Measurements from ENCODE around the gene GATAD2A. TPM values are rescaled to one million over a fixed set of nuclear protein-coding genes. Genes with fewer than 3 reads are reported as not detected.

Gene GATAD2A
- total RNA-seq, 2 donors from 2014 or later: 41.7 to 138 TPM

DNA sequence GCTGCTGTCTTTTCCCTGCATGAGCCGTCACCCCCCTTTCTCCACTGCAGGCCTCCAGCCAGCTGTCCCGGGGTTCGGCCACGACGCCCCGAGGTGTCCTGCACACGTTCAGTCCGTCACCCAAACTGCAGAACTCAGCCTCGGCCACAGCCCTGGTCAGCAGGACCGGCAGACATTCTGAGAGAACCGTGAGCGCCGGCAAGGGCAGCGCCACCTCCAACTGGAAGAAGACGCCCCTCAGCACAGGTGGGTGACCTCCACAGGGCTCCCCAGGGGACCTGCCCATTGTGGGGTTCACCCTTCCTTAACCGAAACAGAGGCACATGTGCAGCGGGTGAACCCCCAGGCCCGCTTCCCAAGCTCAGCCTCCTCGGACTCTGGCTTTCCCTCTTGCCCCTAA is 96.8 kb downstream of the GATAD2A start:
- intact Hi-C loops (cut with DNase I): no loop called here
- DNase-seq (ENCODE audit: low spot score): no peak
- Histone ChIP-seq H3K36me3 (peaks cover 0 to 9% of the 10 kb centered on the region in 2 donors), H3K4me1 (replicated peaks) (no peaks in the 10 kb centered on the region), H3K27me3 (replicated peaks; ENCODE audit: insufficient read depth) (no peaks in the 10 kb centered on the region), H3K27ac (no peak overlapping the region), H3K4me3 (no peak overlapping the region), H3K9me3 (no peaks in the 10 kb centered on the region)
- TF ChIP-seq POLR2AphosphoS5 (IDR thresholded peaks at IDR 0.05): no peak
- TF ChIP-seq, protein P1, sequence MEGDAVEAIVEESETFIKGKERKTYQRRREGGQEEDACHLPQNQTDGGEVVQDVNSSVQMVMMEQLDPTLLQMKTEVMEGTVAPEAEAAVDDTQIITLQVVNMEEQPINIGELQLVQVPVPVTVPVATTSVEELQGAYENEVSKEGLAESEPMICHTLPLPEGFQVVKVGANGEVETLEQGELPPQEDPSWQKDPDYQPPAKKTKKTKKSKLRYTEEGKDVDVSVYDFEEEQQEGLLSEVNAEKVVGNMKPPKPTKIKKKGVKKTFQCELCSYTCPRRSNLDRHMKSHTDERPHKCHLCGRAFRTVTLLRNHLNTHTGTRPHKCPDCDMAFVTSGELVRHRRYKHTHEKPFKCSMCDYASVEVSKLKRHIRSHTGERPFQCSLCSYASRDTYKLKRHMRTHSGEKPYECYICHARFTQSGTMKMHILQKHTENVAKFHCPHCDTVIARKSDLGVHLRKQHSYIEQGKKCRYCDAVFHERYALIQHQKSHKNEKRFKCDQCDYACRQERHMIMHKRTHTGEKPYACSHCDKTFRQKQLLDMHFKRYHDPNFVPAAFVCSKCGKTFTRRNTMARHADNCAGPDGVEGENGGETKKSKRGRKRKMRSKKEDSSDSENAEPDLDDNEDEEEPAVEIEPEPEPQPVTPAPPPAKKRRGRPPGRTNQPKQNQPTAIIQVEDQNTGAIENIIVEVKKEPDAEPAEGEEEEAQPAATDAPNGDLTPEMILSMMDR (IDR thresholded peaks at IDR 0.05): no peak
- no peak for TF ChIP-seq POLR2A (IDR thresholded peaks at IDR 0.05)
- WGBS: 94% methylated on average over 19 of the region's 19 CpGs

DNA sequence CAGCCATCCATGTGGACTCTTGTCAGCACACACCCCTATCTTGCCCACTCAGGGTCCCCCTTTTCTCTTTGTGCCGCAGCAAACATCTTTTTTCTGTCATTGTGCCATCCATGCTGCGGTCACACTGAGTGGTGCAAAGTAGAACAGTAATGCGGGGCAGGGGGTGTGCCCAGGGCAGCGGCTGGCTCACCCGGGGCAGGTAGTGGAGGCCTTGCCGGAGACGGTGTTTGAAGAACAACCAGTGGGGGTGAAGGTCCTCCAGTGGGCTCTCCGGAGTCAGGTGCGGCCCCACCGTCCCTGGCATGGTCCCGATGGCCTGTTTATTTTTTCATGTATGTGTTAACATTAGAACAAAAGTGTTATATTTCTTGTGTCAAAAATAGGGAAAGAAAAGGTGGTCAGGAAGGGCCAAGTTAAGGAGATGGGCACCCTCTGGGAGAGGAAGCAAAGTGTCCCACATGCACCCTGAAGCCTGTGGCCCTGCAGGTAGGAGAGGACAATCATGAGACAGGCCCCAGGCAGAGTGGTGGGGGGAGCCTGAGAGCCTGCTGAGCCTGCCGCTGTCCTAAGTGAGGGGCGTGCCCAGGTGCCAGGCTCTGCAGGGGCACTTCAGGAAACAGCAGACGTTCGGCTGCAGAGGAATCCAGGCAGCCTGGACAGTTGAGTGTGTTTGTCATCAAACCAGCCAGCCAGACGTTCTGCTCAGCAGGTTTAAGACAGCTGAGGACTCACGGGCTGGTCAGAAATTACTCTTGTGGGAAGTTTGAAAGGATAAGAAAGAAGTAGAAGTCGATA is 97.5 kb downstream of the GATAD2A start:
- H3K36me3 ChIP-seq: peaks cover 0 to 9% of the 10 kb centered on the region in 2 donors
- no peak overlapping the region for H3K27ac ChIP-seq
- H3K27me3 ChIP-seq (replicated peaks; ENCODE audit: insufficient read depth): no peaks in the 10 kb centered on the region
- no peaks in the 10 kb centered on the region for H3K9me3 ChIP-seq
- no peak overlapping the region for H3K4me3 ChIP-seq
- no peak for DNase-seq (ENCODE audit: low spot score)
- no peak for TF ChIP-seq POLR2A (IDR thresholded peaks at IDR 0.05)
- TF ChIP-seq, protein P1 (IDR thresholded peaks at IDR 0.05): no peak
- TF ChIP-seq POLR2AphosphoS5 (IDR thresholded peaks at IDR 0.05): no peak
- WGBS: 79% methylated on average over 18 of the region's 18 CpGs
- intact Hi-C loops (cut with DNase I): no loop called here
- H3K4me1 ChIP-seq (replicated peaks): no peaks in the 10 kb centered on the region

DNA sequence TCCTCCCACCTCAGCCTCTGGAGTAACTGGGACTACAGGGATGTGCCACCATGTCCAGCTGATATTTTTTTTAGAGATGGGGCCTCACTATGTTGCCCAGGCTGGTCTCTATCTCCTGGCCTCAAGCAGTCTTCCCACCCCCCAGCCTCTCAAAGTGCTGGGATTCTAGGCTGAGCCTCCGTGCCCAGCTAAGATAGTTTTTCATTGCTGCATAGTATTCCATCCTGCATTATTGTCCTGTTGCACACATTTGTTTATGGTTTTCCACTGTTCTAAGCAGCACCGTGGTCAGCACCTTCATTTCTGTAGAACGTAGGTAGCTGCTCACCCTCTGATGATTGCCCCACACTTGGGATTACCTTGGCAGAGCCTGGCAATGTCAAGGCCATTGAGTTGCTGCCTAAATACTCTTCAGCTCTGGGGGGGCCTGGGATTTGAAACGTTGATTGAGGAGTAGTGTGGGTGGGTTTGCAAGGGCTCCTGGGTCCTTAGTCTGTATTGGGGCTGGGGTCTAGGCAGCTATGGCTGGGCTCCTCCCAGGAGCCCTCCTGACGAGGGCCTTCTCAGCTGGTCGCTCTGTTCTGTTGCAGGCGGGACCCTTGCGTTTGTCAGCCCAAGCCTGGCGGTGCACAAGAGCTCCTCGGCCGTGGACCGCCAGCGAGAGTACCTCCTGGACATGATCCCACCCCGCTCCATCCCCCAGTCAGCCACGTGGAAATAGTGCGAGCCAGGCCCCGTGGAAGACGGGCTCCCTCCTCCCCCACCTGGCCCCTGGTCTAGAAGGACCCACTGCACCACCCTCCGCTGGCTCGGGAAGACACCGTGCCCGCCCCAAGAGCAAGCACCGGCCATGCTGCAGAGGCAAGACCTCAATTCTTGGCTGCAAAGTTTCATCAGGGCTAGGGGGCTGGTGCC is 99.5 kb downstream of the GATAD2A start:
- Histone ChIP-seq H3K27ac (no peak overlapping the region), H3K4me3 (no peak overlapping the region), H3K27me3 (replicated peaks; ENCODE audit: insufficient read depth) (no peaks in the 10 kb centered on the region), H3K4me1 (replicated peaks) (no peaks in the 10 kb centered on the region), H3K9me3 (no peaks in the 10 kb centered on the region), H3K36me3 (peaks cover 0 to 6% of the 10 kb centered on the region in 2 donors)
- TF ChIP-seq POLR2AphosphoS5 (IDR thresholded peaks at IDR 0.05): no peak
- TF ChIP-seq, protein P1 (IDR thresholded peaks at IDR 0.05): no peak
- no peak for TF ChIP-seq POLR2A (IDR thresholded peaks at IDR 0.05)
- 88% methylated on average over 23 of the region's 23 CpGs for WGBS
- no peak for DNase-seq (ENCODE audit: low spot score)
- intact Hi-C loops (cut with DNase I): no loop called here

DNA sequence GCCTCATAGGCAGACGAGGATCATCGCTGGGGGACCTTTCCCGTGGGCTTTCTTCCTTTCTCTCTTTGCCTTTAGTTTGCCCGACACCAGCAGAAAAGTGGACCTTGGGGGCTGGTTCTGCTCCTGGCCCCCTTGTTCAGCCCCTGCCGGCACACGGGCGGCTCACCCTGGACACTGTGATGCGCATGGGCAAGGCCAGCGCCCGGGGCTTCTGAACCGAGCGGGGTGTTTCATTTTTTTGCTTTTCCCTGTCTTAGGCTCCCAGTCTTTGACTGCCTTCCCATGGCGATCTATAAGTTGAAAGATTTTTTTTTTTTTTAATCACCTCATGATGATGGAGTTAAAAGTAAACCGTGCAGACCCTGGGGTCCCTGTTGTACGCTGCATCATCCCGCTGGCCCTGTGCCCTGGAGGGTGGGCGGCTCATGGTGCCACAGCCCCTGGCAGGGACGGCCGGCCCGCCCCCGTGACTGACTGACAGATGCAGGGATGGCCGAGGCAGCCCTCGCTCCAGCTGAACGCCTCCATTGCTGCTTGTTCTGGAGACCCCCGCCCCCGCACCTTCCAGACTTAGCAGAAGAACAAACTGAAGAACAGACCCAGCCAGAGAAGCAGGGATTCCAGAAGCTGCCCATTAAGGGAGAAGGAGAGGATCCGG is 100.3 kb downstream of the GATAD2A start:
- intact Hi-C loops (cut with DNase I): no loop called here
- 89% methylated on average over 27 of the region's 27 CpGs for WGBS
- Histone ChIP-seq H3K9me3 (no peaks in the 10 kb centered on the region), H3K27ac (no peak overlapping the region), H3K27me3 (replicated peaks; ENCODE audit: insufficient read depth) (no peaks in the 10 kb centered on the region), H3K4me3 (no peak overlapping the region), H3K36me3 (peaks cover 0 to 6% of the 10 kb centered on the region in 2 donors), H3K4me1 (replicated peaks) (no peaks in the 10 kb centered on the region)
- DNase-seq (ENCODE audit: low spot score): no peak
- no peak for TF ChIP-seq POLR2A (IDR thresholded peaks at IDR 0.05)
- TF ChIP-seq, protein P1 (IDR thresholded peaks at IDR 0.05): no peak
- no peak for TF ChIP-seq POLR2AphosphoS5 (IDR thresholded peaks at IDR 0.05)

Measured in prostate gland (tissue), 2 donors.